ENCODE results near the gene GABRB1.

GRCh38 chr4:47289805-47290204, 258.4 kb downstream of the GABRB1 start:
- TF ChIP-seq CTCF (conservative IDR thresholded peaks at IDR 0.05; ENCODE audit: low read length) (no peak), EZH2phosphoT487 (IDR thresholded peaks at IDR 0.05; ENCODE audit: borderline replicate concordance) (no peak)

Measured in Loucy (cell line).